Measurements from ENCODE around the gene CCDC68.

Gene CCDC68

DNA sequence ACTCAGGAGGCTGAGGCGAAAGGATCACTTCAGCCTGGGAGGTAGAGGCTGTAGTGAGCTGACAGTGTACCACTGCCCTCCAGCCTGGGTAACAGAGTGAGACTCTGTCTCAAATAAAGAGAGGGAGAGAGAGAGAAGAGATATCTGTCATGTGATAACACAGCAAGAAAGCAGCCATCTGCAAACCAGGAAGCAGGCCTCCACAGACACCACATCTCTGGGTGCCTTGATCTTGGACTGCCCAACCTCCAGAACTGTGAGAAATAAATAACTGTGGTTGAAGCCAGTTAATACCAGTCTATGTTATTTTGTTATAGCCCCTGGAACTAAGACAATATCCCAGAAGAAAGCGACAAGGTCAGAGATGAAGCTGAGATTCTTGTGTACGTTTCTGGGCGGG, 2.6 kb upstream of the CCDC68 start:
- H3K79me2 ChIP-seq (ENCODE audit: low read length) = no peaks in the 10 kb centered on the region
- H3K27me3 ChIP-seq (replicated peaks; ENCODE audit: insufficient read depth, low read length) = no peaks in the 10 kb centered on the region
- no peak for TF ChIP-seq EZH2 (optimal IDR thresholded peaks at IDR 0.05; ENCODE audit: low read depth, low read length)
- TF ChIP-seq, protein P1, sequence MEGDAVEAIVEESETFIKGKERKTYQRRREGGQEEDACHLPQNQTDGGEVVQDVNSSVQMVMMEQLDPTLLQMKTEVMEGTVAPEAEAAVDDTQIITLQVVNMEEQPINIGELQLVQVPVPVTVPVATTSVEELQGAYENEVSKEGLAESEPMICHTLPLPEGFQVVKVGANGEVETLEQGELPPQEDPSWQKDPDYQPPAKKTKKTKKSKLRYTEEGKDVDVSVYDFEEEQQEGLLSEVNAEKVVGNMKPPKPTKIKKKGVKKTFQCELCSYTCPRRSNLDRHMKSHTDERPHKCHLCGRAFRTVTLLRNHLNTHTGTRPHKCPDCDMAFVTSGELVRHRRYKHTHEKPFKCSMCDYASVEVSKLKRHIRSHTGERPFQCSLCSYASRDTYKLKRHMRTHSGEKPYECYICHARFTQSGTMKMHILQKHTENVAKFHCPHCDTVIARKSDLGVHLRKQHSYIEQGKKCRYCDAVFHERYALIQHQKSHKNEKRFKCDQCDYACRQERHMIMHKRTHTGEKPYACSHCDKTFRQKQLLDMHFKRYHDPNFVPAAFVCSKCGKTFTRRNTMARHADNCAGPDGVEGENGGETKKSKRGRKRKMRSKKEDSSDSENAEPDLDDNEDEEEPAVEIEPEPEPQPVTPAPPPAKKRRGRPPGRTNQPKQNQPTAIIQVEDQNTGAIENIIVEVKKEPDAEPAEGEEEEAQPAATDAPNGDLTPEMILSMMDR (IDR thresholded peaks at IDR 0.05; ENCODE audit: low read length) = no peak
- TF ChIP-seq EZH2phosphoT487 (IDR thresholded peaks at IDR 0.05; ENCODE audit: low read length) = no peak
- no peak overlapping the region for H3K4me2 ChIP-seq (ENCODE audit: low read depth, low read length)
- H3K9ac ChIP-seq (ENCODE audit: low read length) = no peak overlapping the region
- H3K9me3 ChIP-seq (replicated peaks; ENCODE audit: insufficient read depth, low read length) = no peaks in the 10 kb centered on the region
- no peaks in the 10 kb centered on the region for H3F3A ChIP-seq (ENCODE audit: insufficient read depth, low read length)
- H3K4me1 ChIP-seq (ENCODE audit: low read length) = no peaks in the 10 kb centered on the region
- H3K9me2 ChIP-seq (replicated peaks; ENCODE audit: insufficient read depth, low read length) = no peaks in the 10 kb centered on the region
- no peaks in the 10 kb centered on the region for H3K36me3 ChIP-seq (replicated peaks; ENCODE audit: insufficient read depth, low read length)
- DNase-seq = no peak
- no peaks in the 10 kb centered on the region for H4K20me1 ChIP-seq (ENCODE audit: insufficient read depth, low read length)
- no peak overlapping the region for H3K27ac ChIP-seq (ENCODE audit: low read length)
- H2AFZ ChIP-seq (ENCODE audit: low read length) = no peak overlapping the region
- H3K4me3 ChIP-seq (ENCODE audit: low read length) = no peak overlapping the region

DNA sequence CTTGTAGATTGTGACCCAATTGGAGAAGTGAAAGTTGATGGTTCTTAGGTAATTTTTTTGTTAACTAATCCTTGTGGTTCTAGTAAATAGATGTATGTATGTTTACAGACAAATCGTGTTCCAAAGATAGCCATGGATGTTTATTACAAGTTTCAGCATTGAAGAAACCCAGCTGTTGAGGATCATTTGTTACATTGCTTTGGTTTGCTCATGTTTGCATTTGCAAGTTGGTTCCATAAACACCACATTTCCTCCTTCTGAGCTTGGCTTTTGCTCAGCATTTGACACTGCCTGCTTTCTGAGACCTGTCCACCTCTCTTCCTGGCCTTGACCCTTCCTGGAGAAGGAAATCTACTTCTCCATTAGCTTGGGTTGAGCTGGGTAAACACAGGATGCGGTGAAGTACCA, 1.8 kb upstream of the CCDC68 start:
- Histone ChIP-seq H3K9me3 (replicated peaks; ENCODE audit: insufficient read depth, low read length) (no peaks in the 10 kb centered on the region), H3K4me2 (ENCODE audit: low read depth, low read length) (no peak overlapping the region), H3K9ac (ENCODE audit: low read length) (no peak overlapping the region), H3K4me1 (ENCODE audit: low read length) (no peaks in the 10 kb centered on the region), H3K4me3 (ENCODE audit: low read length) (no peak overlapping the region), H3K9me2 (replicated peaks; ENCODE audit: insufficient read depth, low read length) (no peaks in the 10 kb centered on the region), H2AFZ (ENCODE audit: low read length) (no peak overlapping the region), H3K27ac (ENCODE audit: low read length) (no peak overlapping the region), H3K36me3 (replicated peaks; ENCODE audit: insufficient read depth, low read length) (no peaks in the 10 kb centered on the region), H4K20me1 (ENCODE audit: insufficient read depth, low read length) (no peaks in the 10 kb centered on the region), H3F3A (ENCODE audit: insufficient read depth, low read length) (no peaks in the 10 kb centered on the region), H3K79me2 (ENCODE audit: low read length) (no peaks in the 10 kb centered on the region), H3K27me3 (replicated peaks; ENCODE audit: insufficient read depth, low read length) (no peaks in the 10 kb centered on the region)
- no peak for DNase-seq
- no peak for TF ChIP-seq EZH2phosphoT487 (IDR thresholded peaks at IDR 0.05; ENCODE audit: low read length)
- TF ChIP-seq EZH2 (optimal IDR thresholded peaks at IDR 0.05; ENCODE audit: low read depth, low read length) = no peak
- TF ChIP-seq, protein P1 (IDR thresholded peaks at IDR 0.05; ENCODE audit: low read length) = no peak

DNA sequence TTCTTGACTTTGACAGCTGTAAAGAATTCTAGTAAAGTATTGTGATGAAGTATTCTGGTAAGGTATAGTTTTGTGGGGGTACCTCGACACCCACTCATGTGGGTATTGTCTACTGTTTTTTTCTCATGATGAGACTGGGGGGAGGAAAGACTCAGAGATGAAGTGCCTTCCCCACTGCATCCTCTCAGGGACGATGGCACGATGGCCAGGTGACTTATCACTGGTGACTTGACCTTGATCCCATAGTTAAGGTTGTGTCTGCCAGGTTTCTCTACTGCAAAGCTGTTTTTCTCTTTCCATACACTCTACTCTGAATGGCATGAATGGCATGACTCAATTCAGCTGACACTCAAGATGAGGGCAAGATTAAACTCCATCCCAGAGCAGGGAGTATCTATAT, 936 bp upstream of the CCDC68 start:
- TF ChIP-seq, protein P1 (IDR thresholded peaks at IDR 0.05; ENCODE audit: low read length) = no peak
- TF ChIP-seq EZH2phosphoT487 (IDR thresholded peaks at IDR 0.05; ENCODE audit: low read length) (no peak), EZH2 (optimal IDR thresholded peaks at IDR 0.05; ENCODE audit: low read depth, low read length) (no peak)
- H3K27ac ChIP-seq (ENCODE audit: low read length) = no peak overlapping the region
- DNase-seq = no peak
- H3K27me3 ChIP-seq (replicated peaks; ENCODE audit: insufficient read depth, low read length) = no peaks in the 10 kb centered on the region
- no peaks in the 10 kb centered on the region for H3K9me2 ChIP-seq (replicated peaks; ENCODE audit: insufficient read depth, low read length)
- no peak overlapping the region for H3K4me2 ChIP-seq (ENCODE audit: low read depth, low read length)
- H3K4me1 ChIP-seq (ENCODE audit: low read length) = no peaks in the 10 kb centered on the region
- no peaks in the 10 kb centered on the region for H3F3A ChIP-seq (ENCODE audit: insufficient read depth, low read length)
- H4K20me1 ChIP-seq (ENCODE audit: insufficient read depth, low read length) = no peaks in the 10 kb centered on the region
- H2AFZ ChIP-seq (ENCODE audit: low read length) = no peak overlapping the region
- no peak overlapping the region for H3K9ac ChIP-seq (ENCODE audit: low read length)
- H3K4me3 ChIP-seq (ENCODE audit: low read length) = no peak overlapping the region
- no peaks in the 10 kb centered on the region for H3K79me2 ChIP-seq (ENCODE audit: low read length)
- no peaks in the 10 kb centered on the region for H3K36me3 ChIP-seq (replicated peaks; ENCODE audit: insufficient read depth, low read length)
- H3K9me3 ChIP-seq (replicated peaks; ENCODE audit: insufficient read depth, low read length) = no peaks in the 10 kb centered on the region

Measured in MM.1S (cell line).